Breast epithelium (tissue), 3 donors: ENCODE data around the gene CCDC106.

Source experiments
- CTCF ChIP-seq, 3 donors: fragments of 450-650 bp; IDR thresholded peaks; one replicate each; pipeline ENCODE4 v1.5.1; 2016 to 2017; ENCODE audit warnings: antibody characterized with exemption in 3 of 3, mild to moderate bottlenecking in 3 of 3, moderate library complexity in 3 of 3
- POLR2AphosphoS5 ChIP-seq, 3 donors: sonication (generic); formaldehyde crosslinking; IDR thresholded peaks; one replicate each; pipeline ENCODE4 v1.6.1; 2017; ENCODE audit warnings: antibody characterized with exemption in 3 of 3

- TF ChIP-seq CTCF (IDR thresholded peaks at IDR 0.05) = no peak
- TF ChIP-seq POLR2AphosphoS5 (IDR thresholded peaks at IDR 0.05) = no peak
Observed at GRCh38 chr19:55644842-55645511, 3.0 kb upstream of the CCDC106 start.
